Globus pallidus (tissue), 1 donor: ENCODE data around the gene CCDC51.
A peak's percentile ranks its signal among the peaks of the same experiment; 100 is the strongest.
"Not testable (repeated sequence)": the region's sequence is repeated elsewhere in the genome, so short reads cannot be mapped to it uniquely, and the experiment has no call there.

Experiments
- DNase-seq: peaks from one replicate; pipeline ENCODE4 v3.0.0-alpha.2; 2015; ENCODE audit warnings: low spot score

CCDC51 gene

DNA sequence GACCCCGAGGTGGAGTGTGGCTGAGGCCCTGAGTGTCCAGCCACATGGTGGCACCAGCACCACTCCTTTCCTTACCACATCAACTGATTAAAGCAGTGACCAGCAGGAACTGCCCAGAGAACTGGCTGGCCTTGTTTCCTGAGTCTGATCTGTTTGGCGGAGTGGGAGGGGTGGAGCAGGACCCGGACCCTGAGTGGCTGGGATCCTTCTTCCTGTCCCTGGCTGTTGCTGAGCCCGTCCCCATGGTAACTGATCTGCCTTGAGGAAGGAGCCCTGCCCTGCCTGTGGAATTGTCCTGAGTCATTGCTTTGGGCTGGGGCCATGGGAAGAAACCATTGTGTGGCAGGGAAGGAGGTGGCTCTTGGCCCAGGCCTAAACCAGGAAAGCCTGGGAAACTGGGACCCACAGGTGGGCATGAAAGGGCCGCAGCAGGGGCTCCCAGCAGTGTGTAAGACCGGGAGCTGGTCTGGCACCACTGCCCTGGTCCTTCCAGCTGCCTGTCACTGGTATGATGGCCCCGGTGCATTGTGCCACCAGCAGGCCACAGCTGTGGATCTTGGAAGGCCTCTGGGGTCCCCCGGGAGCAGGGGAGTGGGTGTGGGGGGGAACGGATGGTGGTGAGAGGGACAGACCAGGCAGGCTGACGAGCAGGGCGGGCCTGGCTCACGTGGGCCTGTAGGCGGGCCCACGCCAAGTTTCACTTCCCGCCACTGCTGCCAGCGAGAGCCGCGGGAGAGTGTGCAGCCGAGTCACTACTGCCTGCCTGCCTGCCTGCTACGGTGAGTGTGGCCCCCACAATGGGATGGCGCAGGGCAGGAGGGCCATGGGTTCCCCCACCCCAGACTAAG is 25.8 kb upstream of the CCDC51 start:
- DNase-seq, result peak; percentile 100

DNA sequence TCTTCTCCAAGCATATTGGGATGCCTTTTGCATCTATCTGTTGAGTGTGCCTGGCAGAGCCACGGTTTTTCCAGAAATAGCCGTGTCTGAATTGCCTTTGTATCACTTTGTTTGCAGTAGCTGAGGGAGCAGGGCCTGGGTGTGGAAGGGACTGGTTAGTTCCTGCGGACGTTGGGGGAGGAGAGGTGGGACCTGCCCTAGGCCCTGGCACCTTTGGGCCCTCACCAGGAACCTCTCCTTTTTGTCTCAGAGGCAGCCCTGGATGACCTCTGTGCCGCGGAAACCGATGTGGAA is 25.3 kb upstream of the CCDC51 start:
- no peak for DNase-seq

DNA sequence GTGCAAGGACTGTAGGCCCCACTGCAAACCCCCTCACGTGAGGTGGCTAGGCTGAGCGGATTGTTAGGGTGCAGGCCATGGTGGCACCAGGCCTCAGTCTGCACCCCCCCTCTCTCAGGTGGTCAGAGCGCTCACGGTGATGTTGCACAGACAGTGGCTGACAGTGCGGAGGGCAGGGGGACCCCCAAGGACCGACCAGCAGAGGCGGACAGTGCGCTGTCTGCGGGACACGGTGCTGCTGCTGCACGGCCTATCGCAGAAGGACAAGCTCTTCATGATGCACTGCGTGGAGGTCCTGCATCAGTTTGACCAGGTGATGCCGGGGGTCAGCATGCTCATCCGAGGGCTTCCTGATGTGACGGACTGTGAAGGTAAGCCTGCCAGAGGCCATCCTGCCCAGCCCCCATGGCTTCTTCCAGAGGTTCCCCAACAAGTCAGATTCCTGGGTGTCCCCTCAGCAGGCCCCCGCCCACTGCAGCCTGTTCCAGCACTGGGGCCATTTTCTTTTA is 24.8 kb upstream of the CCDC51 start:
- no peak for DNase-seq

DNA sequence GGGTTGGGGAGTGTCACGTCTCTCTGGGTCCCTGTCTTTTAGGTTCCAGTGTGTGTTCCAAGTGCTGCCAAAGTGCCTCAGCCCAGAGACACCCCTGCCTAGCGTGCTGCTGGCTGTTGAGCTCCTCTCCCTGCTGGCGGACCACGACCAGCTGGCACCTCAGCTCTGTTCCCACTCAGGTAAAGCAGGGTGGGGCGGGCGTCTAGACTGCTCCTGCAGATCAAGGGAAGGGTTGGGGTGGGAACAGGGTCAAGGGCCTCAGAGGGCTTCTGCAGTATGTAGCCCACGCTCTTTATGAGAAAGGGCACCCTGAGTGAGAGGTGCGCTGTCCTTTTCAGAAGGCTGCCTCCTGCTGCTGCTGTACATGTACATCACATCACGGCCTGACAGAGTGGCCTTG is 23.8 kb upstream of the CCDC51 start:
- no peak for DNase-seq

DNA sequence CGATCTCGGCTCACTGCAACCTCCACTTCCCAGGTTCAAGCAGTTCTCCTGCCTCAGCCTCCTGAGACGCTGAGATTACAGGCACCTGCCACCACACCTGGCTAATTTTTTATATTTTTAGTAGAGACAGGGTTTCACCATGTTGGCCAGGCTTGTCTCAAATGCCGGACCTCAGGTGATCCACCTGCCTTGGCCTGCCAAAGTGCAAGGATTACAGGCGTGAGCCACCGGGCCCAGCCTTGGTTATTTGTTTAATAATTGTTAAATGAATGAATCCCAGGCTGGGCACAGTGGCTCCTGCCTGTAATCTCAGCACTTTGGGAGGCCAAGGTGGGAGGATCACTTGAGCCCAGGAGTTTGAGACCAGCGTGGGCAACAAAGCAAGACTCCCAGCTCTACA is 21.8 kb upstream of the CCDC51 start:
- not testable (repeated sequence) for DNase-seq

DNA sequence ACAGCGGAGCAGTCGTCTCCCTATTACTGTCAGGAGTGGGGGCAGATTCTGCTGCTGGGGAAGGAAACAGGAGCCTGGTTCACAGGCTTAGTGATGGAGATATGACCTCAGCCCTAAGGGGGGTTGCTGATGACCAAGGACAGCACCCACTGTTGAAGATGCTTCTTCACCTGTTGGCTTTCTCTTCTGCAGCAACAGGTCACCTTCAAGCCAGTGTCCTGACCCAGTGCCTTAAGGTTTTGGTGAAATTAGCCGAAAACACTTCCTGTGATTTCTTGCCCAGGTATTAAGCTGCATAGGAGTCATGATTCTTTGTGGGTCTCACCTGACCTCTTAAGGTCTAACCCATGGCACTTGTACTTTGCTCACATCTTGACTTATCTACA is 20.6 kb upstream of the CCDC51 start:
- DNase-seq, result no peak

DNA sequence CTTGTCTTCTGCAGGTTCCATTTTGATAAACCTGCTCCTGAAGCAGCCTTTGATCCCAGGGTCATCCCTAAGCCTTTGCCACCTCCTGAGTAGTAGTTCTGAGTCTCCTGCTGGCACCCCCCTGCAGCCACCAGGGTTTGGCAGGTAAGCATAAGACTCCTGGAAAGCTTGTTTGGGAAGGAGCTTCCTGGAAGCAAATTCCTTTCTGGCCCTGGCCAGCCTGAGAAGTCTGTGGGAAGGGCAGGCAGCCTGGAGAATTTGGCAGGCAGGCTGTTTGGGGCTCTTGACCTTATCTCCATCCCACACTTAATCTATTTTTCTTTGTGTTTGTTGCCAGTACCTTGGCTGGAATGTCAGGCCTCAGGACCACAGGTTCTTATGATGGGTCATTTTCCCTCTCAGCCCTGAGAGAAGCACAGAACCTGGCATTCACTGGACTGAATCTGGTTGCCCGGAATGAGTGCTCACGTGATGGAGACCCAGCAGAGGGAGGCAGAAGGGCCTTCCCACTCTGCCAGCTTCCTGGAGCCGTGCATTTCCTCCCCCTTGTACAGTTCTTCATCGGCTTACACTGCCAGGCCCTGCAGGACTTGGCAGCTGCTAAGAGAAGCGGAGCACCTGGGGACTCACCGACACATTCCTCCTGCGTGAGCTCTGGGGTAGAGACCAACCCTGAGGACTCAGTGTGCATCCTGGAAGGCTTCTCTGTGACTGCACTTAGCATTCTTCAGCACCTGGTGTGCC is 20.0 kb upstream of the CCDC51 start:
- no peak for DNase-seq

DNA sequence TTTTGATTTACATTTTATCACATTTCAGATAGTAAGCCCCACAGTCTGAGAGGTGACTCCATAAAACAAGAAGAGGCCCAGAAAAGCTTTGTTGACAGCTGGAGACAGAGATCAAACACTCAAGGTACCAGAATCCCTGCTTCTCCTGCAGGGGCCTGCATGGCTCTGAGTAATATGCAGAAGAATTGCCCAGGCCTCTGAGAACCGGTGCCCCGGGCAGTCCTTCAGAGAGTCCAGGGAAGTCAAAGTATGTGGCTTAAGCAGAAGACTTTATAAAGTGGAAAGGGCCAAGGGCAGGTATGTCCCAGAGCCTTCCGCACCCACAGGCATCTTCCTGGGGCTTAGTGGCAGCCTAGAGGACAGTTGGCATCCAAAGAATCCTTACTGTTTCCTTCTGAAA is 19.4 kb upstream of the CCDC51 start:
- DNase-seq, result no peak

DNA sequence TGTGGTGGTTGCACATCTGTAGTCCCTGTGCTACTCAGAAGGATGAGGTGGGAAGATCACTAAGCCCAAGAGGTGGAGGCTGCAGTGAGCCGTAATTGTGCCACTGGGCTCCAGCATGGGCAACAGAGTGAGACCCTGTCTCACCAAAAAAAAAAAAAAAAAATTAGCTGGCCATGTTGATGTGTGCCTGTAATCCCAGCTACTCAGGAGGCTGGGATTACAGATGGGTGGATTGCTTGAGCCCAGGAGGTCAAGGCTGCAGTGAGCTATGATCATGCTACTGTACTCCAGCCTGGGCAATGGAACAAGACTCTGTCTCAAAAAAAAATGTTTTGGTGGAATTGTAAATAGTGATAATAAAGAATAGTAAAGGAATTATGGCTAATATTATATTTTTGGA is 16.5 kb upstream of the CCDC51 start:
- DNase-seq, result no peak

DNA sequence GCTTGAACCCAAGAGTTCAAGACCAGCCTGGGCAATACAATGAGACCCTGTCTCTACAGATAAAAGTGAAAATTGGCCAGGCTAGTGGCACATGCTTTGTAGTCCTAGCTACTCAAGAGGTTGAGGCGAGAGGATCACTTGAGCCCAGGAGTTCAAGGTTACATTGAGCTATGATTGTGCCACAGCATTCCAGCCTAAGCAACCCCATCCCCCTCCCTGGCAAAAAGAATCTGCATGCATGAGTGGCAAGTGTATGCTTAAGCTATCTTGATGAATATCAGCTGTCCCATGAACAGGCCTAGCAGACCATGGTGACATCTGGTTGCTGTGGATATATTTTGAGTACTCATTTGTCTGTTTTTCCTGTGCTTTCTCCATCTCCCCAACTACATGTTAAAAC is 11.4 kb upstream of the CCDC51 start:
- DNase-seq, result no peak

DNA sequence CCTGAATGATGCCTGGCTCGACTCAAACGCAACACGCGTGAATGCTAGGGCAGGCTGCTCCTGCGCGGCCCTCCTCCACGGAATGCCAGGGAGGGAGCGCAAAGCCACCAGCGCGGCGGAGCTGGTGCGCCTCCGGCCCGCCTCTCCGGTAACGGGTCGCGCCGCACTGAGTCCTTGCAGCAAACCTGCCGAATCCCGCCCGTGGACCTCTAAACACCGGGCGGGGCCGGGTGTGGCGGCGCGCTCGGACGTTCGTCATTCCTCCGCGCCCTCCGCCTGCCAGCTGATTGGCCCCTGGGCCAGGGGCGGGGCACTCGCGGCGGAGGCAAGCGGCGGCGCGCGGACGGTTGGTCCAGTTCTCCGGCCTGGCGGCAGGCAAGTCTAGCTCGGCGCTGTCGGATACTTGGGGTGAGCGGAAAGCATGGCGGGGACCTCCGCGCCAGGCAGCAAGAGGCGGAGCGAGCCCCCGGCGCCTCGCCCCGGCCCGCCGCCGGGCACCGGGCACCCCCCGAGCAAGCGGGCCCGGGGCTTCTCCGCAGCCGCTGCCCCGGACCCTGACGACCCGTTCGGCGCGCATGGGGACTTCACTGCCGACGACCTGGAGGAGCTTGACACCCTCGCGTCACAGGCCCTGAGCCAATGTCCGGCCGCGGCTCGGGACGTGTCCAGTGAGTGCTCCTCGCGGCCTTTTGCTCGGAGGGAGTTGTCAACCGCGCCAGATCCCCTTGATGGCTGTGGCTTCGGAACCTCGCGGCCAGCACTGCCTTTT is 6.7 kb upstream of the CCDC51 start, which contains the start of gene ATRIP:
TSS of gene ATRIP (plus strand) at position 313 of the 769 bp plus-strand sequence. CDS start at position 422, 109 bp downstream.
- peak; percentile 83 for DNase-seq

DNA sequence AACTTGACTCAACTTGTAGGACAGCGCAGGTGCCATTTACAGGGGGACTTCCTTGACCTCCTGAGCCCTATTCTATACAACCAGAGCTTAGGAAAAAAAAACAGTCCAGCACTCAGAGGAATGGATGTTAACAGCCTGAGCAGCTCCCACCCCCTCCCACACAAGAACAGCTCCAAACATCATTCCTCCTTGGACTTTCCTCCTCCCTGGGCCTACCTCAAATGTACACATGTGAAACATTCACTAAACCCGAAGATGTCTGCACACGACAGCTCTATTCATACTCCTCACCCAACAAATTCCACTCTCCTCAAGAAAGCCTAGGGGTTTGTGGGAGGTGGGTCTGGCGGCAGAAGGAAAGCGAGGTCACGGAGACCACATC is 6.1 kb upstream of the CCDC51 start:
- DNase-seq, result no peak

DNA sequence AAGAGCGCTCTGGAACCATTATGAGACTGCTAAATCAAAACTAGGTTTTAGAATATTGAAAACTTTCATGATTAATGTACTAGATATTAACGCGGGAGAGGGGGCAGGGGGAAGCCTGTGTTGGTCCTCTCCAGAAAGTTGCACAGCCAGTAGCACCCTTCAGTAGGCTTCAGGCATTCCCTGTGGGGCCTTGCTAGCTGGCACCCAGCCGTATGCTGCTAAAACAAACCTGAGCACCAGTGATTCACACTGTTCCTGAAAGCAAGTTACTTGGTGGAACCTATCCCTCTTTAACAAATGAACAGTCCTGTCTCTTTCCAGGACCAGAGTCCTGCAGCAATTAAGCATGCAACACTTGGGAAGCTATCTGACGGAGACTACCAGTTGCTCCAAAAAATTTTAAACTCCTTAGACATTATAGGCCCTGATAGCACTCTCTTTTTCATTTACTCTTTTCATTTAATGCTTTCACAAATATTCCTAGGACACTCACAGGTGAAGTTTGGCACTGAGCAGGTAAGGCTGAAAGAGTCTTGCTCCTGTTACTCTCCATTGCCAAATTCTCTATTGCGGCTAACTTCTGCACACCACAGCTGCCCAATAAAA is 5.5 kb upstream of the CCDC51 start:
- no peak for DNase-seq

DNA sequence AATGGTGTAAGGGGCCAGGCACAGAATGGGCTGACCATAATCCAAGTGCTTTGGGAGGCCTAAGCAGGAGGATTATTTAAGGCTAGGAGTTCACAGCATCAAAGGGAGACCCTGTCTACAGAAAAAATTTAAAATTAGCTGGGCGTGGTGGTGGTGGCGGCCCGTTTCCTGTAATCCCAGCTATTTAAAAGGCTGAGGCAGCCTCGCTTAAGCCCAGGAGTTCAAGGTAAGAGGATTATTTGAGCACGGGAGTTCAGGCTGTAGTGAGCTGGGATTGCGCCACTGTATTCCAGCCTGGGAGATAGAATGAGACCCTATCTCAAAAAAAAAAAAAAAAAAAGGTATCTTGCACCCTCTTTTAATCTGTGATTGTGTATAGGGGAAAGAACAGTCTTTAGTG is 2.0 kb upstream of the CCDC51 start:
- DNase-seq, result no peak

DNA sequence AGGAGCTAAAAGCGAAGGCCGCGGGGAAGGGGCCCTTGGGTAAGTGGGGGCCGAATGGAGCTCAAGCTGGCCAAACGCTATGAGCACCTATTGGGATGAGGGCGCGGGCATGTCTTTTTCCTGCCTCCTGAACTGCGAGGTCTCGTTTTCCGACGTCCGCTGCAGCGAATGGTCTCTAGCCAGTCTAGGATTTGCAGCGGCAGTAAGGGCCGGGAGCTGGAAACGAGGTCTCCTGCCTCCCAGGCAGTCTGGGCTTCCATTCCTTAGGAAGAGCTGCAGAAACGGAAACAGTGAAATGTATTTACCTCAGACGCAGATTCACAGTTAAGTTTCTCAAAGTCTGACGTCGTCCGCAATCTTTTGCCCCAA is 655 bp upstream of the CCDC51 start:
- DNase-seq, result no peak

DNA sequence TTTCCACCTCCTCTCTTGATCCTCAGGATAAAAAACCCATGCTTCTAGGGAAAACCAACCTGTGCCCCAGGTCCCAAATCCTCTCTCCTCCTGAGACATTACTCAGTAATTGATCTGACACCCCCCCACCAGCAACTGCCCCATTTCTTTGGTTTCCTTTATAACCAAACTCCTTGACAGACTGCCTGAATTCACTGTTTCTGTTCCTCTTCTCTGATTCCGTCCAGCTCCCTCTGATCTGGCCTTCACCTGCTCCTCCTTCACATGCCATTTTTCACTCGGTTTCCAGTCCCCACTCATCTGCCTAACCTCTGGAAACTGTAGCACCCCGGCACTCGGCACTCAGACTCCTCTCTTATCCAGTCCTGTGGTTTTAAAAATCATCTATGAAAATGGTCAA is 2.1 kb downstream of the CCDC51 start:
- DNase-seq, result no peak

DNA sequence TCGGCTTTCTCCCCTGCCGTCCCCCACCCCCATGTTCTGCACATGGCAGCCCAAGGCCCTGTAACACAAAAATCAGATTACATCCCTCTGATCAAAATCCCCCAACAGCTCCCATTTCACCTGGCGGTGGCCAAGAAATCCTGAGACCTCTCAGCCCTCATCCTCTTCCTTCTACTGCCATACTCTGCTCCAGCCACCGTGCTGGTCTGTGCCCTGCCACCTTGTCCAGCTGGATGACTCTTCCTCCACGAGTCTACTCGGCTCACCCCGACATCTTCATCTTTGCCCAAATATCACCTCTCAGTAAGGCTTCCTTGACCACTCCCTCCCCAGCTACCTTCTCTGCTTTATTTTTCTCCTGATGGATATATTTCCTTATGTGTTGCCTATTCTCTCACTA is 3.1 kb downstream of the CCDC51 start:
- no peak for DNase-seq

DNA sequence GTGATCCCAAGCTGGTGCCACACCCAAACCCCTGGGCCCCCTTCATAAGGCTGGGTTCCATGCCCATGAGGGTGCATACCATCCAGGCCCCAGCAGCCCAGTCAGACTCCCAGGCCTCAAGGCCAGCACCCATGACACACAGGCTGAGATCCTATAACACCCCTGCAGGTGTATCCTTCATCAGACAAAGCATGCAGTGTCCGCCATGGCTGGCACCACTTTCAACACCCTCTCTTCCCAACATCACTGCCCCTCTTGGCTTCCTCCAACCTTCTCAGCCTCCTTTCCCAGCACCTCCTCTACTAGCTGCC is 3.5 kb downstream of the CCDC51 start:
- no peak for DNase-seq

DNA sequence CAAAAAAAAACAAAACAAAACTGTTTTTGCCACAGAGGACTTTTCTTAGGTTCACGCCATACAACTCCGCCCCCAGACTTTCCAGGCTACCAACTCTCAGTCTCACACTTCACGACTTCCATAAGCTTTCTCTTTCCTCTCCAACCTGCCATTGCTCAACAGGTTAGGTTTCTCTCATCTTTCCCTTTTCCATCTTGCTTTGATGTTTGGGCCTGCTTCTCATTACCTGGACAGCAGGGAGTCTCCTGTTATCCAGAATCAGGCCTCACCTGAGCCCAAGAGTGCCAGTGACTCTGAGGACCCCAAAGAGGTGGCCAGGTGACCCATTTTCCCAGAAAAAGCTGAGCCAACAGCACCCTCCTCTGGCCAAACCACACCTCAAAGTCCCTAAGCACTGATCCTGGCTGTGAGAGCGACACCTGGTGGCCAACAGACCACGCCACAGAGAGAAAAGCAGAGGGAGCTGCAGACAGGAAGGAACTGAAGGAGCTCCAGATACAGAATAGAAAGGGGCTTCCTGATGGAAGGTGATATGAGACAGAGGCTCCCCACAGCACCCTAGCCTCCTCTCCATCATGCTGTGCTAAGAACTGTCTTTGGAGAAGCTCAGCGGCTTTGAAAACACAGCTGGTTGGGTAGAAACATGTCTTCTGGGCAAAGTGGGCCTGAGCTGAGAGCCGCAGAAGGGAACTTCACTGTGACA is 4.0 kb downstream of the CCDC51 start:
- DNase-seq, result peak; percentile 87

DNA sequence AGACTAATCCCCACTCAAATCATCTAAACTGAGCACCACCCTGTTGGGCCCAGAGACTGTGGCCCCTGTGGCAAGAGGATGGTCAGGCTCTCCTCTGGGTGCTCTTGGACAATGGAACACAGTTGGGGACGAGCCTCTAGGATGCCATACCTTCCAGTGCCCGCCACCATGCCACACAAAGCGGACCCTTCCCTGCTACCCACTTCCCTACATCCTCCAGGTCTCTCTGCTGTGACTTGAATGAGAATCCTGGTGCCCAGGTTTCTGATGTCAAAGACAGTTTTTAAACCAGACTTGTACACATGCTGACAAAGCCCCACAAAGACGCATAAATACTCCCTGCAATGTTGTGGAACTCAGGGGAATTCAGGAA is 4.7 kb downstream of the CCDC51 start:
- no peak for DNase-seq

DNA sequence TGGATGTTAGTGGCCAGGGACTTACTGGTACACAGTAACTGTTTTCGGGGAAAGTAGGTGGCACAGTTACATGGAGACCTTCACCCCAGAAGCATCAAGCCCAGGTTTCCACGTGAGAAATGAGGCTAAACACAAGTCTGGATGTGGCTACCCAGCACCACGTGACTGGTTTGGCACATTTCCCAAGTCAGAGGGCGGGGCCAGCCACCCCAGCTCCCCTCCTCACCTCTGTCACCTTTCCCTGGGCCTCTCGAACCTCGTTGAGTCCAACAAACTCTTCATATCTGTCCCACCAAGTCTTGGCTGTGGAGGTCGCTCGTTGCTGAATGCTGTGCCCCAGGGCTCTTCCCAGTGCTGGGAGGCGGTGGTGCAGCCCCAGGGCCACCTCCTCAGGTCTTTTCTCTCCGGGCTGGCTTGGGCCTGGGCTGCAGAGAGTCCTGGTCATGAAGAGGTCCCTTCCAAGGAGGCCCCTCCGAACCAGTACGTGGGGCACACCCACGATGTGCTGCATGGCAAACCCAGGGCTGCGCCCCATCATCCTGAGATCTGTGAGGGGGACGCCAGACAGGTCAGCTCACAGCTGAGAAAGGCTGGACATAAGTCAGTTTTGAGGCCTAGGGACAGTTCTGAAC is 5.2 kb downstream of the CCDC51 start:
- no peak for DNase-seq
